ENCODE results near the gene PRR3. TPM values are rescaled to one million over a fixed set of nuclear protein-coding genes. Genes with fewer than 3 reads are reported as not detected.

Gene PRR3
- total RNA-seq, 1 experiment from 2014 or later: 16.5 TPM

DNA sequence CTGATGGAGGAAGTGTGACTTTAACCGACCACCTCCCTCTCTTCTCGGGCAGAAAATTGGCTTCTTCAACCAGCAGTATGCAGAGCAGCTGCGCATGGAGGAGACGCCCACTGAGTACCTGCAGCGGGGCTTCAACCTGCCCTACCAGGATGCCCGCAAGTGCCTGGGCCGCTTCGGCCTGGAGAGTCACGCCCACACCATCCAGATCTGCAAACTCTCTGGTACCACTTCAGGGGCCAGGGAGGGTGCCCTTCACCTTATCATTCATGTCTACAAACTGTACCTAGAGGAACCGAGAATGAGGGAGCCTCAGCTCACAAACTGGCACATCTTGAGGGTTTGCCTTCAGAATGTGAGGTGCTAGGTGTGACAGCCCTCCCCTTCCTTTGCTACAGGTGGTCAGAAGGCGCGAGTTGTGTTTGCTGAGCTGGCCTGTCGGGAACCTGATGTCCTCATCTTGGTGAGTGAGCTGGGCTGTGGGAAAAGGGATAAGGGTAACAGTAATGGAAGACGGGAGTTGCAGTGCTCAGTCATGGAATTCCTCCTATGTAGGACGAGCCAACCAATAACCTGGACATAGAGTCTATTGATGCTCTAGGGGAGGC, 32.8 kb downstream of the PRR3 start:
- in situ Hi-C loops (cut with HindIII; ENCODE audit: low pct_unique_long_range_greater_than_20kb, low sequenced_read_pairs) (no loop called here), intact Hi-C loops (cut with micrococcal nuclease; ENCODE audit: unreplicated experiment) (no loop called here)
- peaks cover 19% of the 10 kb centered on the region; the same call in 1 of the 2 replicates for H3K36me3 ChIP-seq (ENCODE audit: control insufficient read depth, insufficient read depth, low read length)
- DNase-seq (ENCODE audit: low read depth, low spot score) (no peak), ATAC-seq (no peak)
- ChIA-PET CTCF (no interaction called here), POLR2A (no interaction called here)
- H3K27me3 ChIP-seq (ENCODE audit: control insufficient read depth, insufficient read depth, low read length): no peaks in the 10 kb centered on the region
- H3K4me3 ChIP-seq (ENCODE audit: low read depth in 2 of 2, low read length in 2 of 2): no peak overlapping the region
- H3K27ac ChIP-seq (ENCODE audit: low read length): no peak overlapping the region
- no peak for TF ChIP-seq TCF7L2 (IDR thresholded peaks at IDR 0.05; ENCODE audit: low read depth, low read length)
- TF ChIP-seq, protein P1, sequence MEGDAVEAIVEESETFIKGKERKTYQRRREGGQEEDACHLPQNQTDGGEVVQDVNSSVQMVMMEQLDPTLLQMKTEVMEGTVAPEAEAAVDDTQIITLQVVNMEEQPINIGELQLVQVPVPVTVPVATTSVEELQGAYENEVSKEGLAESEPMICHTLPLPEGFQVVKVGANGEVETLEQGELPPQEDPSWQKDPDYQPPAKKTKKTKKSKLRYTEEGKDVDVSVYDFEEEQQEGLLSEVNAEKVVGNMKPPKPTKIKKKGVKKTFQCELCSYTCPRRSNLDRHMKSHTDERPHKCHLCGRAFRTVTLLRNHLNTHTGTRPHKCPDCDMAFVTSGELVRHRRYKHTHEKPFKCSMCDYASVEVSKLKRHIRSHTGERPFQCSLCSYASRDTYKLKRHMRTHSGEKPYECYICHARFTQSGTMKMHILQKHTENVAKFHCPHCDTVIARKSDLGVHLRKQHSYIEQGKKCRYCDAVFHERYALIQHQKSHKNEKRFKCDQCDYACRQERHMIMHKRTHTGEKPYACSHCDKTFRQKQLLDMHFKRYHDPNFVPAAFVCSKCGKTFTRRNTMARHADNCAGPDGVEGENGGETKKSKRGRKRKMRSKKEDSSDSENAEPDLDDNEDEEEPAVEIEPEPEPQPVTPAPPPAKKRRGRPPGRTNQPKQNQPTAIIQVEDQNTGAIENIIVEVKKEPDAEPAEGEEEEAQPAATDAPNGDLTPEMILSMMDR (IDR thresholded peaks at IDR 0.05): no peak
- TF ChIP-seq POLR2AphosphoS5 (IDR thresholded peaks at IDR 0.05; ENCODE audit: low read depth, low read length): no peak
- no peak for TF ChIP-seq SIN3A (IDR thresholded peaks at IDR 0.05; ENCODE audit: borderline replicate concordance, insufficient read depth, low read depth, low read length)
- TF ChIP-seq, protein P2, sequence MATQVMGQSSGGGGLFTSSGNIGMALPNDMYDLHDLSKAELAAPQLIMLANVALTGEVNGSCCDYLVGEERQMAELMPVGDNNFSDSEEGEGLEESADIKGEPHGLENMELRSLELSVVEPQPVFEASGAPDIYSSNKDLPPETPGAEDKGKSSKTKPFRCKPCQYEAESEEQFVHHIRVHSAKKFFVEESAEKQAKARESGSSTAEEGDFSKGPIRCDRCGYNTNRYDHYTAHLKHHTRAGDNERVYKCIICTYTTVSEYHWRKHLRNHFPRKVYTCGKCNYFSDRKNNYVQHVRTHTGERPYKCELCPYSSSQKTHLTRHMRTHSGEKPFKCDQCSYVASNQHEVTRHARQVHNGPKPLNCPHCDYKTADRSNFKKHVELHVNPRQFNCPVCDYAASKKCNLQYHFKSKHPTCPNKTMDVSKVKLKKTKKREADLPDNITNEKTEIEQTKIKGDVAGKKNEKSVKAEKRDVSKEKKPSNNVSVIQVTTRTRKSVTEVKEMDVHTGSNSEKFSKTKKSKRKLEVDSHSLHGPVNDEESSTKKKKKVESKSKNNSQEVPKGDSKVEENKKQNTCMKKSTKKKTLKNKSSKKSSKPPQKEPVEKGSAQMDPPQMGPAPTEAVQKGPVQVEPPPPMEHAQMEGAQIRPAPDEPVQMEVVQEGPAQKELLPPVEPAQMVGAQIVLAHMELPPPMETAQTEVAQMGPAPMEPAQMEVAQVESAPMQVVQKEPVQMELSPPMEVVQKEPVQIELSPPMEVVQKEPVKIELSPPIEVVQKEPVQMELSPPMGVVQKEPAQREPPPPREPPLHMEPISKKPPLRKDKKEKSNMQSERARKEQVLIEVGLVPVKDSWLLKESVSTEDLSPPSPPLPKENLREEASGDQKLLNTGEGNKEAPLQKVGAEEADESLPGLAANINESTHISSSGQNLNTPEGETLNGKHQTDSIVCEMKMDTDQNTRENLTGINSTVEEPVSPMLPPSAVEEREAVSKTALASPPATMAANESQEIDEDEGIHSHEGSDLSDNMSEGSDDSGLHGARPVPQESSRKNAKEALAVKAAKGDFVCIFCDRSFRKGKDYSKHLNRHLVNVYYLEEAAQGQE (IDR thresholded peaks at IDR 0.05; ENCODE audit: insufficient read depth in 1 of 2, low read depth in 2 of 2, low read length in 1 of 2): no peak
- BruUV-seq (replicated peaks): no TSS peak
- no peaks in the 10 kb centered on the region for H3K4me1 ChIP-seq (ENCODE audit: control insufficient read depth, insufficient read depth, low read length)
- no peaks in the 10 kb centered on the region for H3K9me3 ChIP-seq (ENCODE audit: control insufficient read depth, insufficient read depth, low read depth, low read length)

DNA sequence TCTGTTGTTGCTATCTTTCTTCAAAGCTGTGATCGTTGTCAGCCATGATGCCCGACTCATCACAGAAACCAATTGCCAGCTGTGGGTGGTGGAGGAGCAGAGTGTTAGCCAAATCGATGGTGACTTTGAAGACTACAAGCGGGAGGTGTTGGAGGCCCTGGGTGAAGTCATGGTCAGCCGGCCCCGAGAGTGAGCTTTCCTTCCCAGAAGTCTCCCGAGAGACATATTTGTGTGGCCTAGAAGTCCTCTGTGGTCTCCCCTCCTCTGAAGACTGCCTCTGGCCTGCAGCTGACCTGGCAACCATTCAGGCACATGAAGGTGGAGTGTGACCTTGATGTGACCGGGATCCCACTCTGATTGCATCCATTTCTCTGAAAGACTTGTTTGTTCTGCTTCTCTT, 33.4 kb downstream of the PRR3 start:
- TF ChIP-seq, protein P2 (IDR thresholded peaks at IDR 0.05; ENCODE audit: insufficient read depth in 1 of 2, low read depth in 2 of 2, low read length in 1 of 2): no peak
- intact Hi-C loops (cut with micrococcal nuclease; ENCODE audit: unreplicated experiment): no loop called here
- no peaks in the 10 kb centered on the region for H3K27me3 ChIP-seq (ENCODE audit: control insufficient read depth, insufficient read depth, low read length)
- no peaks in the 10 kb centered on the region for H3K9me3 ChIP-seq (ENCODE audit: control insufficient read depth, insufficient read depth, low read depth, low read length)
- no peak for ATAC-seq
- in situ Hi-C loops (cut with HindIII; ENCODE audit: low pct_unique_long_range_greater_than_20kb, low sequenced_read_pairs): no loop called here
- CTCF ChIA-PET: no interaction called here
- no TSS peak for BruUV-seq (replicated peaks)
- H3K4me1 ChIP-seq (ENCODE audit: control insufficient read depth, insufficient read depth, low read length): no peaks in the 10 kb centered on the region
- DNase-seq (ENCODE audit: low read depth, low spot score): no peak
- peaks cover 19% of the 10 kb centered on the region; the same call in 1 of the 2 replicates for H3K36me3 ChIP-seq (ENCODE audit: control insufficient read depth, insufficient read depth, low read length)
- POLR2A ChIA-PET: no interaction called here
- H3K4me3 ChIP-seq (ENCODE audit: low read depth in 2 of 2, low read length in 2 of 2): no peak overlapping the region
- no peak overlapping the region for H3K27ac ChIP-seq (ENCODE audit: low read length)

Measured in Panc1 (cell line).